Measurements from ENCODE around the gene RASSF8.

RASSF8 gene

GRCh38 chr12:26120561-26121274 lies 162.2 kb downstream of the RASSF8 start:
- no peak overlapping the region for H3K4me3 ChIP-seq (ENCODE audit: control insufficient read depth, low read depth, low read length)
- DNase-seq (ENCODE audit: low read depth) = no peak
- TF ChIP-seq CTCF (conservative IDR thresholded peaks at IDR 0.05; ENCODE audit: control insufficient read depth, insufficient read depth, low read depth, low read length) = no peak

GRCh38 chr12:26121323-26122060 lies 163.0 kb downstream of the RASSF8 start:
- TF ChIP-seq CTCF (conservative IDR thresholded peaks at IDR 0.05; ENCODE audit: control insufficient read depth, insufficient read depth, low read depth, low read length) = no peak
- H3K4me3 ChIP-seq (ENCODE audit: control insufficient read depth, low read depth, low read length) = peak overlapping the region; percentile 69
- no peak for DNase-seq (ENCODE audit: low read depth)

GRCh38 chr12:26122061-26122680 lies 163.7 kb downstream of the RASSF8 start:
- TF ChIP-seq CTCF (conservative IDR thresholded peaks at IDR 0.05; ENCODE audit: control insufficient read depth, insufficient read depth, low read depth, low read length) = no peak
- H3K4me3 ChIP-seq (ENCODE audit: control insufficient read depth, low read depth, low read length) = peak overlapping the region; percentile 69
- peak; percentile 15 for DNase-seq (ENCODE audit: low read depth)

- peak; percentile 86 for DNase-seq (ENCODE audit: low read depth)
- TF ChIP-seq CTCF (conservative IDR thresholded peaks at IDR 0.05; ENCODE audit: control insufficient read depth, insufficient read depth, low read depth, low read length) = peak; percentile 44
- H3K4me3 ChIP-seq (ENCODE audit: control insufficient read depth, low read depth, low read length) = peak overlapping the region; percentile 69
Observed at GRCh38 chr12:26122681-26123481, 164.4 kb downstream of the RASSF8 start.

GRCh38 chr12:26123482-26123980 lies 165.0 kb downstream of the RASSF8 start:
- peak overlapping the region; percentile 69 for H3K4me3 ChIP-seq (ENCODE audit: control insufficient read depth, low read depth, low read length)
- peak; percentile 22 for DNase-seq (ENCODE audit: low read depth)
- no peak for TF ChIP-seq CTCF (conservative IDR thresholded peaks at IDR 0.05; ENCODE audit: control insufficient read depth, insufficient read depth, low read depth, low read length)

All from fibroblast of mammary gland (primary cell).